HepG2 (cell line): ENCODE measurements around the gene PGM3. TPM values are rescaled to one million over a fixed set of nuclear protein-coding genes. Genes with fewer than 3 reads are reported as not detected.

Source experiments
- ATAC-seq: fragments of 200-7000 bp; cut with Tn5 transposase; 3 replicates; pipeline ENCODE4 v1.9.1; 2020; ENCODE audit warnings: mild to moderate bottlenecking, moderate library complexity
- BruUV-seq: library from RNA; stranded (reverse); fragments of 400-500 nt; replicated peaks from 2 replicates; lab custom pipeline; 2021; lab: Mats Ljungman, UMichigan
- CTCF ChIA-PET: fragments of 300-600 bp; formaldehyde crosslinking; extraction: SDS; loops from one replicate; lab custom pipeline; 2021; ENCODE audit warnings: low total read pairs, inconsistent platforms, low intra/inter-chr PET ratio; lab: Yijun Ruan, JAX
- POLR2A ChIA-PET: fragments of 350-600 bp; sonication (Branson Sonifier 250); formaldehyde crosslinking; loops from one replicate; lab custom pipeline; 2020; ENCODE audit warnings: antibody characterized with exemption, inconsistent platforms; lab: Yijun Ruan, JAX
- DNase-seq: peaks from one replicate; pipeline ENCODE4 v3.0.0-alpha.2; 2015; ENCODE audit warnings: low spot score
- FAIRE-seq: peaks from 3 replicates; lab custom pipeline; 2011; peaks lifted over from hg19 to GRCh38; lab: Jason Lieb, UNC
- H2AFZ ChIP-seq: one replicate; pipeline ENCODE4 v1.6.1; 2011; ENCODE audit warnings: low read length, inconsistent platforms
- H3K27ac ChIP-seq: fragments of 300-600 bp; 3 replicates; pipeline ENCODE4 v1.8.0; 2011; ENCODE audit warnings: mixed run types, mild to moderate bottlenecking, mixed read lengths, low read length, inconsistent platforms; ENCODE audit not compliant: insufficient read depth; ENCODE audit errors: extremely low read length
- H3K27me3 ChIP-seq, 2 experiments: fragments of 200-600 bp in 1 of 2; 2 replicates in 1 of 2; 3 replicates in 1 of 2; pipeline versions ENCODE4 v1.6.0 to v1.8.0; 2011; ENCODE audit warnings: low read length in 2 of 2, mild to moderate bottlenecking in 2 of 2, moderate library complexity in 2 of 2, inconsistent platforms in 1 of 2; ENCODE audit not compliant: insufficient read depth in 2 of 2, control insufficient read depth in 1 of 2
- H3K36me3 ChIP-seq, 2 experiments: fragments of 200-600 bp in 1 of 2; replicated peaks in 1 of 2; 2 replicates in 1 of 2; 3 replicates in 1 of 2; pipeline versions ENCODE4 v1.5.1 to v1.8.0; 2011; ENCODE audit warnings: low read length in 2 of 2, inconsistent platforms in 1 of 2; ENCODE audit not compliant: insufficient read depth in 2 of 2, control insufficient read depth in 1 of 2
- H3K4me1 ChIP-seq: 2 replicates; pipeline ENCODE4 v1.5.1; 2012; ENCODE audit warnings: low read length, inconsistent platforms; ENCODE audit not compliant: insufficient read depth
- H3K4me2 ChIP-seq: 2 replicates; pipeline ENCODE4 v1.6.0; 2011; ENCODE audit warnings: low read depth, low read length, inconsistent platforms
- H3K4me3 ChIP-seq, 3 experiments: fragments of 200-600 bp in 1 of 3; sonication (generic), shearing (Covaris generic) in 1 of 3; replicated peaks in 1 of 3; 2 replicates each; pipeline ENCODE4 v1.5.1; 2011 to 2016; ENCODE audit warnings: low read length in 3 of 3, inconsistent platforms in 2 of 3, low read depth in 2 of 3, mild to moderate bottlenecking in 2 of 3, control low read depth in 1 of 3, mixed read lengths in 1 of 3; ENCODE audit not compliant: insufficient read depth in 1 of 3
- H3K79me2 ChIP-seq: one replicate; pipeline ENCODE4 v1.6.1; 2011; ENCODE audit warnings: low read length, inconsistent platforms; ENCODE audit not compliant: insufficient read depth
- H3K9ac ChIP-seq: 2 replicates; pipeline ENCODE4 v1.6.0; 2011; ENCODE audit warnings: mild to moderate bottlenecking, low read depth, low read length, inconsistent platforms; ENCODE audit not compliant: insufficient read depth
- H3K9me3 ChIP-seq: 2 replicates; pipeline ENCODE4 v1.5.1; 2012; ENCODE audit warnings: mild to moderate bottlenecking, low read length
- H4K20me1 ChIP-seq: 2 replicates; pipeline ENCODE4 v1.6.0; 2011; ENCODE audit warnings: inconsistent platforms, mild to moderate bottlenecking, low read length, moderate library complexity; ENCODE audit not compliant: insufficient read depth
- CAMTA2 ChIP-seq: sonication (generic); formaldehyde crosslinking; IDR thresholded peaks from 2 replicates; pipeline ENCODE4 v1.4.0; 2020; ENCODE audit warnings: mild to moderate bottlenecking, missing genetic modification reagents, borderline replicate concordance
- FOXJ3 ChIP-seq: sonication (generic); formaldehyde crosslinking; IDR thresholded peaks from 2 replicates; pipeline ENCODE4 v1.4.0; 2020; ENCODE audit warnings: missing genetic modification reagents, mild to moderate bottlenecking, borderline replicate concordance
- HMGA1 ChIP-seq: sonication (generic); formaldehyde crosslinking; conservative IDR thresholded peaks from 2 replicates; pipeline ENCODE4 v1.4.0; 2020; ENCODE audit warnings: missing genetic modification reagents
- HNRNPK ChIP-seq: fragments of 200-400 bp; formaldehyde crosslinking; IDR thresholded peaks from 2 replicates; pipeline ENCODE4 v1.6.1; 2018; ENCODE audit warnings: low read length, low read depth, moderate library complexity, mild to moderate bottlenecking; ENCODE audit not compliant: poor library complexity, severe bottlenecking
- KDM1A ChIP-seq: IDR thresholded peaks from 2 replicates; pipeline ENCODE4 v1.6.1; 2016; ENCODE audit warnings: missing compliant biosample characterization
- MZF1 ChIP-seq: sonication (generic); formaldehyde crosslinking; IDR thresholded peaks from 2 replicates; pipeline ENCODE4 v1.8.1; 2023; ENCODE audit warnings: mild to moderate bottlenecking, missing genetic modification reagents, borderline replicate concordance
- NFE2L2 ChIP-seq: fragments of 150-350 bp; IDR thresholded peaks from 2 replicates; pipeline ENCODE4 v1.6.1; 2014; ENCODE audit warnings: low read length
- NR3C1 ChIP-seq: sonication (generic); formaldehyde crosslinking; IDR thresholded peaks from 2 replicates; pipeline ENCODE4 v1.4.0; 2020; ENCODE audit warnings: missing genetic modification reagents
- PRDM15 ChIP-seq: sonication (generic); formaldehyde crosslinking; IDR thresholded peaks from 2 replicates; pipeline ENCODE4 v1.4.0; 2020; ENCODE audit warnings: missing genetic modification reagents
- SIX4 ChIP-seq: sonication (generic); formaldehyde crosslinking; IDR thresholded peaks from 2 replicates; pipeline ENCODE4 v1.4.0; 2020; ENCODE audit warnings: missing genetic modification reagents
- ZBTB21 ChIP-seq: sonication (generic); formaldehyde crosslinking; IDR thresholded peaks from 2 replicates; pipeline ENCODE4 v1.4.0; 2020; ENCODE audit warnings: missing genetic modification reagents
- ZFP82 ChIP-seq: sonication (generic); formaldehyde crosslinking; IDR thresholded peaks from 2 replicates; pipeline ENCODE4 v1.5.1; 2020; ENCODE audit warnings: mild to moderate bottlenecking, missing genetic modification reagents, borderline replicate concordance
- ZNF615 ChIP-seq: sonication (generic); formaldehyde crosslinking; IDR thresholded peaks from 2 replicates; pipeline ENCODE4 v1.5.0; 2020; ENCODE audit warnings: mild to moderate bottlenecking, missing genetic modification reagents, borderline replicate concordance
- WGBS: methylation state at CpG from one replicate; pipeline ENCODE4 v1.1.6; 2017; ENCODE audit warnings: low lambda C conversion rate; 5-methylcytosine and 5-hydroxymethylcytosine counted together
- in situ Hi-C: cut with HindIII; loops from 2 replicates; pipeline ENCODE4 v1.10.0; 2017; ENCODE audit warnings: low pct_unique_long_range_greater_than_20kb; ENCODE audit not compliant: extremely low pct_ligation_motif_present
- intact Hi-C: fragments of 100-400 bp; cut with micrococcal nuclease; formaldehyde crosslinking; loops from one replicate; pipeline ENCODE4 v1.10.0; 2022; ENCODE audit not compliant: unreplicated experiment
- polyA plus RNA-seq, 8 experiments: library from polyadenylated mRNA; depleted of rRNA in 3 of 8; stranded (reverse) in 7 of 8; unstranded in 1 of 8; fragments of >200 nt; fragmentation: Illumina TruSeq in 4 of 8; extraction: Trizol in 4 of 8; gene quantifications; 2 replicates each; pipeline versions ENCODE4 v1.2.1 to v1.2.3, GENCODE V29; 2011 to 2016; ENCODE audit warnings: low read depth in 4 of 8, missing spikeins in 1 of 8, mixed read lengths in 1 of 8; ENCODE audit not compliant: insufficient read depth in 1 of 8
- total RNA-seq, 5 experiments: library from RNA; depleted of rRNA; stranded (reverse); fragments of >200 nt; fragmentation: Illumina TruSeq; extraction: Trizol; gene quantifications; 2 replicates each; pipeline ENCODE4 v1.2.3, GENCODE V29; 2016; ENCODE audit warnings: low read depth in 1 of 5
- TF ChIP-seq, protein P1 (sequence below): sonication (generic); formaldehyde crosslinking; IDR thresholded peaks from 2 replicates; pipeline ENCODE4 v1.5.0; 2020; ENCODE audit warnings: mild to moderate bottlenecking, missing genetic modification reagents

The PGM3 gene
- total and polyA plus RNA-seq, 2 of the 13 experiments (the other 11 are each of a cell fraction or from before 2014, with no cell fraction given), result 72.5 to 163 TPM

DNA sequence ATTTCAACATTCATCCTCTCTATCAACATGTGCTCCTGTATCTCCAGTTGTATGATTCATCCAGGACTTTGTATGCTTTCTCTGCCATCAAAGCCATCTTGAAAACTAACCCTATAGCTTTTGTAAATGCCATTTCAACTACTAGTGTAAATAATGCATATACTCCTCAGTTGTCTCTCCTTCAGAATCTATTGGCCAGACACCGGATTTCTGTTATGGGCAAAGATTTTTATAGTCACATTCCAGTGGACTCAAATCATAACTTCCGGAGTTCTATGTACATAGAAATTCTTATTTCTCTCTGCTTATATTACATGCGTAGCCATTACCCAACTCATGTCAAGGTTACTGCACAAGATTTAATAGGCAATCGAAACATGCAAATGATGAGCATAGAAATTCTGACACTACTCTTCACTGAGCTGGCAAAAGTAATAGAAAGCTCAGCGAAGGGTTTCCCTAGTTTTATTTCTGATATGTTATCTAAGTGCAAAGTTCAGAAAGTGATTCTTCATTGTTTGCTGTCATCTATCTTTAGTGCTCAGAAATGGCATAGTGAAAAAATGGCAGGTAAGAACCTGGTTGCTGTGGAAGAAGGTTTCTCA is 54.8 kb downstream of the PGM3 start:
- Histone ChIP-seq H3K9me3 (no peaks in the 10 kb centered on the region), H3K4me2 (no peak overlapping the region), H3K9ac (no peak overlapping the region), H3K27ac (no peak overlapping the region), H2AFZ (no peak overlapping the region), H3K4me3 (no peak overlapping the region), H4K20me1 (no peaks in the 10 kb centered on the region), H3K4me1 (no peaks in the 10 kb centered on the region), H3K79me2 (no peaks in the 10 kb centered on the region), H3K36me3 (peaks cover 0 to 5% of the 10 kb centered on the region in 2 experiments; a peak in 1 of 5 replicates), H3K27me3 (no peaks in the 10 kb centered on the region)
- no peak for ATAC-seq
- intact Hi-C loops (no loop called here), in situ Hi-C loops (no loop called here)
- no peak for TF ChIP-seq NFE2L2
- TF ChIP-seq NR3C1 (CRISPR knock-in tag), result no peak
- FAIRE-seq, result no peak
- no peak for DNase-seq
- TSS peak; percentile 43 for BruUV-seq
- ChIA-PET POLR2A (no interaction called here), CTCF (no interaction called here)
- 94% methylated on average over 5 of the region's 5 CpGs for WGBS

- BruUV-seq, result no TSS peak
- DNase-seq (no peak), FAIRE-seq (no peak), ATAC-seq (no peak)
- WGBS, result 96% methylated on average over 3 of the region's 3 CpGs
- no peak overlapping the region for H2AFZ ChIP-seq
- intact Hi-C loops (no loop called here), in situ Hi-C loops (no loop called here)
- CTCF ChIA-PET, result no interaction called here
- no peaks in the 10 kb centered on the region for H3K4me1 ChIP-seq
- no peaks in the 10 kb centered on the region for H4K20me1 ChIP-seq
- H3K79me2 ChIP-seq, result no peaks in the 10 kb centered on the region
- no peaks in the 10 kb centered on the region for H3K9me3 ChIP-seq
- no peak overlapping the region for H3K4me3 ChIP-seq
- POLR2A ChIA-PET, result no interaction called here
- H3K27ac ChIP-seq, result no peak overlapping the region
- no peak overlapping the region for H3K9ac ChIP-seq
- no peak overlapping the region for H3K4me2 ChIP-seq
- H3K27me3 ChIP-seq, result no peaks in the 10 kb centered on the region
- peaks cover 4 to 19% of the 10 kb centered on the region in 2 experiments; a peak in 3 of 5 replicates for H3K36me3 ChIP-seq
- TF ChIP-seq ZBTB21 (CRISPR knock-in tag) (no peak), HMGA1 (CRISPR knock-in tag) (no peak), SIX4 (CRISPR knock-in tag) (no peak), ZFP82 (CRISPR knock-in tag) (no peak), KDM1A (CRISPR knock-in tag) (no peak), CAMTA2 (CRISPR knock-in tag) (no peak), ZNF615 (CRISPR knock-in tag) (no peak), HNRNPK (no peak), FOXJ3 (CRISPR knock-in tag) (no peak), PRDM15 (CRISPR knock-in tag) (no peak), MZF1 (CRISPR knock-in tag) (no peak)
- TF ChIP-seq, protein P1, sequence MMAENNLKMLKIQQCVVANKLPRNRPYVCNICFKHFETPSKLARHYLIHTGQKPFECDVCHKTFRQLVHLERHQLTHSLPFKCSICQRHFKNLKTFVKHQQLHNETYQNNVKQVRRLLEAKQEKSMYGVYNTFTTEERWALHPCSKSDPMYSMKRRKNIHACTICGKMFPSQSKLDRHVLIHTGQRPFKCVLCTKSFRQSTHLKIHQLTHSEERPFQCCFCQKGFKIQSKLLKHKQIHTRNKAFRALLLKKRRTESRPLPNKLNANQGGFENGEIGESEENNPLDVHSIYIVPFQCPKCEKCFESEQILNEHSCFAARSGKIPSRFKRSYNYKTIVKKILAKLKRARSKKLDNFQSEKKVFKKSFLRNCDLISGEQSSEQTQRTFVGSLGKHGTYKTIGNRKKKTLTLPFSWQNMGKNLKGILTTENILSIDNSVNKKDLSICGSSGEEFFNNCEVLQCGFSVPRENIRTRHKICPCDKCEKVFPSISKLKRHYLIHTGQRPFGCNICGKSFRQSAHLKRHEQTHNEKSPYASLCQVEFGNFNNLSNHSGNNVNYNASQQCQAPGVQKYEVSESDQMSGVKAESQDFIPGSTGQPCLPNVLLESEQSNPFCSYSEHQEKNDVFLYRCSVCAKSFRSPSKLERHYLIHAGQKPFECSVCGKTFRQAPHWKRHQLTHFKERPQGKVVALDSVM (CRISPR knock-in tag), result no peak
These were observed 60.9 kb downstream of the PGM3 start for GRCh38 chr6:83132121-83132520.
